Effector CD4-positive, alpha-beta T cell (primary cell): ENCODE data around the gene ARSJ.

Experiments used
- DNase-seq: peaks from one replicate; pipeline ENCODE4 v3.0.0-alpha.2; 2020

The ARSJ gene

GRCh38 chr4:113982181-113982580, 2.7 kb upstream of the ARSJ start:
- no peak for DNase-seq

DNA sequence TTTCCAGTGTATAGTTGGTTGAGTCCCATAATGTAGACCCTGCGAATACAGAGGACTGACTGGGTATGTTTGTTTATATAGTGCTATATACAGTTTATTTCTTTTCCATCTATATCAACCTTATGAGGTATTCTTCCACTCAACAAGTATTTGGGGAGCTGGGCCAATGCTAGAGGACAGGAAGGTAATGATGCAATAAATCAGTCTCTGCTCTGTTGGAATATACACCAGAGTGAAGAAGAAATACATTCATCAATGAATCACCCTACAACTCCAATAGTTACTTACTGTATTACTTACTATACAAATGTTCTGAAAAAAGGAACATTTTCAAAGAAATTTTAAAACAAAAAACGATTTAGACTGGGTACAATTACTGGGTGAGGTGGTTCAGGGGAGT, 2.1 kb upstream of the ARSJ start:
- no peak for DNase-seq

- no peak for DNase-seq
These were observed 613 bp upstream of the ARSJ start for GRCh38 chr4:113979905-113980615.

DNA sequence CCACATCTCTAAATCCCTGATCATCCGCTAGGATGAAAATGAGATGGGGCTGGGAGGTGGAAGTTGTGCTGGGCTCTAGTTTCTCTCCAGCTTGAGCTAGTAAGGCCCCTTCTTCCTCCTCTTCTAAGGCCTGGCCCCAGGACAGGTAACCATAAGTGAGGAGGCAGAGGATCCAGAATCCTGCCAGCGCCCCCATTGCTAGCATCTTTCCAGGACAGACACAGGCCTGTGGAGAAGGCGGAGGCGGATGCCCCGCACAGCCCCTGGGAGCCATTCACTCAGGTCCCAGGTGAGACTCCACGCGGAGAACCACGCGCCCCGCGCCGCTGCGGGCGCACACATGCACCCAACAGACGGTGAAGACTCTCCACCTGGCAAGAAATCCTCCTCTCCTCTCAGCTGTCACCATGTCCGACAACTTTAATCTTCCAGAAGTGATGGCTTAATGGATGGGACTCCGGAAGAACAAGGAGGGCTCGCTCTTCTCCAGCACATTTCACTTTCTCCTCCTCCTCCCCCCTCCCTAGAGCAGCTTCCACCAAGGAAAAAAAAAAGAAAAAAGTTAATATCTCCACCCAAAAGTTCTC, 793 bp downstream of the ARSJ start:
- no peak for DNase-seq

- no peak for DNase-seq
These were observed 1.3 kb downstream of the ARSJ start for GRCh38 chr4:113978105-113978504.

- no peak for DNase-seq
These were observed 2.0 kb downstream of the ARSJ start for GRCh38 chr4:113977526-113977855.

DNA sequence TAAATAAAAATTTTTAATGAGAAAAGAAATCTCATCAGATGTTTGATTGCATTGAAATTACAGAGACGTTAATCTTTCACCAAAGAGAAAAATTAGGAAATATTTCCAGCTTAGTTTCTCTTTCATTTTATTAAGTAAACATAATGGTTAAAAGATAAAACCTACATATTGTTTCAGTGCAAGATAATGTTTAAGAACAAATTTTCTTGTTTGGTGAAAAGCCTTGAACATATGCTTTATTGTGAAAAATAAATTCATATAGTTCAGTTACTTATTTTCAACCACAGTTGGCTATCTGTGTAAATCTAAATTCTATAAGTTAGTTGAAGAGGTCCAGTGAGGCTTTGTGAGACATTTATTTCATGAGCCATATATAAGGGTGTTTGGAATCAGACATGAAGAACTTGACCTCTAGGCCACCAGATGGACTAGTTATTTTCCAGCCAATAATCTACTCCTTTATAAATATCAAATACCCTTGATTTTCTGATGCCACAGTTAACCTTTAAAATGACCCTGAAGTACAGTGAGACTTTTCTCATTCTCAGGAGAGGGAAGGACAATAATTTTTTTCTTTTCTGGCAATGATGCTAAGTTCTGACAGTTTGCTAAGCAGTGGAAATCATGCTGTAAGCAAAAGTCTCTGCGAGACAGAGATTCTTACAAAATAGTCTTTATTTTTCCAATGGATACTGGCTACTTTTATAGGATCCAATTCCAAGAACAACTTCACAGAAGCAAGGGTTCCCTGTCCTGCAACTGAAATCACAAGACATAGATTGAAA, 2.5 kb downstream of the ARSJ start:
- no peak for DNase-seq

DNA sequence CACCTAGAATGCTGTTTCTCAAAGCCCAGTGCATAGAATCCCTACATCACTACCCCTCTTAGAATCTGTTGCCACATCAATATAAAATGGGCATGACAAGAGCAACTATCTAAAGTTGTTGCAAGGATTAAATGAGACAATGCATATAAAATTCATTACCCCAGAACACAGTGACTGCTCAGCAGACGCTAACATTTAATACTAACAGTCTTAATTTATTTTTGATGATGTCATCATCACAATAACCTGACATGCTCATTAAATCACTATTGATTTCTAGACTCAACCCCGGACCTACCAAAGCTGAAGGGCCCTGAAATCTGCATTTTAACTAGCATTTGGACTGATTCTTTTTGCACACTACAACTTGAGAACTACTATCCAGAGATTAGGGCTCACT, 3.9 kb downstream of the ARSJ start:
- no peak for DNase-seq

DNA sequence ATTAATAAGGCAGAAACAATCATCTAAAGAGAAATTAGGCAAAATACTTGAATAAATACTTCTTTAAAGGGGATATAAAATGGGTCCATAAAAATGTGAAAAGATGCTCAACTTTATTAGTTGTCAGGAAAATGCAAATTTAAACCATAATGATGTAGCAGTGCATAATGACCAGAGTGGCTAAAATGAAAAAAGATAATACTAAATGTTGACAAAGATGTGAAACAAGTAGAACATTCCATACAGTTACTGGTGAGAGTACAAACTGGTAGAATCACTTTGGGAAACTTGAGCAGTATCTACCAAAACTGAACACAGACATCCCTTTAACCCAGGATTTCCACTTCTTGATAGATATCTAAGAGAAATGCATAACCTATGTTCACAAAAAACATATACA, 5.0 kb downstream of the ARSJ start:
- no peak for DNase-seq

DNA sequence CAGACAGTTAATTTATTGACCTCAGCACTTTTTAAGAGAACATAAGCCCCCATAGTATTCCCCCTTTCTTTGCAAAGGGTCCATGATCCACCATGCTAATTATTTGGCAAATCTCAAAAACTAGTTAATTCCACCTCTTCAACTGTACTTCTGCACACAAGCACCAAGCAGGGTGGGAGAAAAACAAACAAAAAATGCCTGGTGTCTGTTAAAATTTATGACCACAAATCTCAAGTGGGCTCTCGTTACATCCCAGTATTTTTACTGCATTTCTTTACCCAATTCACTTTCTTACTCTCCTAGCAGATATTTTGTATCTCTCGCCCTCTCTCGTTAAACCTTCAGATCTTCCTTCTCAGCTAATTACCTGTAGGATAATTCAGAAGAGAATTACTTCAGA, 6.1 kb downstream of the ARSJ start:
- no peak for DNase-seq

- no peak for DNase-seq
These were observed 6.7 kb downstream of the ARSJ start for GRCh38 chr4:113972781-113973180.

GRCh38 chr4:113971706-113972360, 7.6 kb downstream of the ARSJ start:
- no peak for DNase-seq

- no peak for DNase-seq
These were observed 9.6 kb downstream of the ARSJ start for GRCh38 chr4:113969709-113970334.

GRCh38 chr4:113968473-113968872, 11.0 kb downstream of the ARSJ start:
- DNase-seq = no peak

DNA sequence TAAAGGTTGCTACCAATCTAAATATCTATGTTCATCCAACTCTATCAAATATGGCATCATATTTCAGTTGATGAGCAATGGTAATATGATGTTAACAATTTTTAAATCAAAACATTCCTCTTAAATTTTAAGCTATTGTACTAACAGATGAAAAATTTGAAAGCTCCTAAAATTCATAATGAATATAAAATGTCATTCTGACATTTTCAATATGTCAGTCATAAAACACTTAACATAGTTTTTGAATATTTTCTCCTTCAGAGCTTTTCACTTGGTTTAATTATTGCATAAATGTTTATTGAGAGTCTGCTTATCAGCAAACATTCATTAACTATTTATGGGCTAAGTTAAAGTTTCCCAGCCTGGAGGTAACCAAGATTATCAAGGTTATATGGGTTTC, 11.8 kb downstream of the ARSJ start:
- no peak for DNase-seq

DNA sequence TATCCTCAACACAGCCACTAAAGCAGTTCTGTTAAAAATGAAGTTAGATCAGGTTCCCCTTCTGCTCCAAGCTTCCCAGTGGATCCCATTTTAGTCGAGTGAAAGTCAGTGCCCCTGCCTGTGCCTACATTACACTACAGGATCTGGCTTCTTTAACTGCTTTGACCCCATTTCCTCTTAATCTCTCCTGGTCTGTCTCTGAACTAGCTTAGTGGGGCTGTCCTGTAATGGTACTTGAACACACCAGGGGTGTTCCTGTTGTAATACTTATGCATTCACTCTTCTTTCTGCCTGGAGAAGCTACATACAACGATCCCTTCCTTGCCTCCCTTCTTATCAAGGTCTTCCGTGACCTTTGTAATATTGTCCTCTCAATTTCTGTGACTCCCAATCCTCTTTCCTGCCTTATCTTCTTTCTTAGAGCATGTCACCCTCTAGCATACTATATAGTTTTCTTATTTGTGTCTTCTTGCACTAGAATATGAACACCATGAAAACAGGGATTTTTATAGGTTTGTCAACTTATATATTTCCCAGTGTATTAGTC, 16.7 kb downstream of the ARSJ start:
- no peak for DNase-seq

- no peak for DNase-seq
These were observed 17.5 kb downstream of the ARSJ start for GRCh38 chr4:113962016-113962347.

- DNase-seq = no peak
These were observed 18.6 kb downstream of the ARSJ start for GRCh38 chr4:113960684-113961321.

DNA sequence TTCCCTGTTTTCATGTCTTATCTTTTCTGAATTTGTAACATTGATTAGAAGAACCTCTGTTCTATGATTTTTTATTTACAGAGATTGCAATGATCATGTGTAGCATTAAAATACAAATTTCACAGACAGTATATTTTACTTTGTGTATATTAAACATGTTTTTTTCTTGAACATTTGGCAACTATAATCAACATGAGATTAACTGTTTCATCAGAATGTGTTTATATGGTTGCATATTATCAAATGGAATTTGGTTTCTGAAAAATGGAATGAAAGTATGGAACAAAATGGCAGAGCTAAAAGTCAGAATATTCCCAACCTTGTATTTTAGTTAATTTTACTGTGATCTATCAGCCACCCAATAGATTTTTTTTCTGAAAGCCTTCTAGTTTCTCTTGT, 19.9 kb downstream of the ARSJ start:
- DNase-seq = no peak

- no peak for DNase-seq
These were observed 20.5 kb downstream of the ARSJ start for GRCh38 chr4:113958766-113959538.

DNA sequence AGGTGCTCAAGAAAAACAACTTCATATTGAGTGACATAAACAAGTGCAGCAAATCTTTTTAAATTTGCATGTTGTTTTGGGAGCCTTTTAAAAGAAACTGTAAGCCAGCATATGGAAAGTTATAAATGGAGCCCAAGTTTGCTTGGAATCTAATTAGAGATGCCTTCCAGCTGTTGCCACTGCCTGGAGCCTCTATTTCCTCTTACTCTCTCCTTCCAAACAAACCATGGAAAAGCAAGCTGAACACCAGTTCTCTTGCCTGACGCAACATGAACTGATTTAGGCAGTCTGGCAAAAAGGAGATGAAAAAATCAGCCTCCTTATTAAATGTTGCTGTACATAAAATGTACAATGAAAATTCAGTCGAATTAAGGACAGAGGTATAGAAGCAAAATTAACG, 21.5 kb downstream of the ARSJ start:
- DNase-seq = no peak

- DNase-seq = no peak
These were observed 23.5 kb downstream of the ARSJ start for GRCh38 chr4:113955948-113956347.
